CD4-positive, alpha-beta T cell treated with Interleukin-12 subunit alpha and Interleukin-12 subunit beta, for 1 hour (primary cell): ENCODE results near the gene DYNC1I2.

ENCODE experiments used
- DNase-seq: peaks from one replicate; pipeline ENCODE4 v3.0.0-alpha.2; 2020

DYNC1I2 gene

GRCh38 chr2:171687287-171688128, at the start of gene DYNC1I2:
Gene DYNC1I2, plus strand, starts transcription at chr2:171687469. Its CDS starts 2,687 bp downstream, at chr2:171690156.
- DNase-seq, result peak; percentile 82

GRCh38 chr2:171651667-171652415, 35.4 kb upstream of the DYNC1I2 start:
- DNase-seq, result no peak

DNA sequence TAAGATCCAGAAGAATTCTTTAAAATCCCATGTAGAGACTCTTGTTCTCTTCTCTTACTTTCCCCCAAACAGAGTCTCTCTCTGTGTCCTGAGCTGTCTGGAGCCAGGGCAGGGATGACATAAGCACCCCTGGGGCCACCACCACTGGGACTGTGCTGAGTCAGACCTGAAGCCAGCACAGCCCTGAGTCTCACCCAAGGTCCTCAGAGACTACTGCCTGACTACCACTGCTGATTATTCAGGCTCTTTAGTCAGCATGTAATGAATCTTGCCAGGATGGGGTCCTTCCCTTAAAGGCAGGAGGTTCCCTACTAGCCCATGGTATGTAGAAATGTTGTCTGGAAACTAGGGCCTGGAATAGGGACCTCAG, 34.9 kb upstream of the DYNC1I2 start:
- no peak for DNase-seq

GRCh38 chr2:171655586-171655985, 31.7 kb upstream of the DYNC1I2 start:
- DNase-seq, result no peak

- DNase-seq, result no peak
Observed at GRCh38 chr2:171667041-171667440, 20.2 kb upstream of the DYNC1I2 start.

GRCh38 chr2:171668183-171668582, 19.1 kb upstream of the DYNC1I2 start:
- no peak for DNase-seq

- no peak for DNase-seq
Observed at GRCh38 chr2:171669121-171669520, 18.1 kb upstream of the DYNC1I2 start.

- DNase-seq, result no peak
Observed at GRCh38 chr2:171670655-171671054, 16.6 kb upstream of the DYNC1I2 start.

GRCh38 chr2:171671867-171672266, 15.4 kb upstream of the DYNC1I2 start:
- DNase-seq, result no peak

- DNase-seq, result no peak
Observed at GRCh38 chr2:171673905-171674304, 13.4 kb upstream of the DYNC1I2 start.

DNA sequence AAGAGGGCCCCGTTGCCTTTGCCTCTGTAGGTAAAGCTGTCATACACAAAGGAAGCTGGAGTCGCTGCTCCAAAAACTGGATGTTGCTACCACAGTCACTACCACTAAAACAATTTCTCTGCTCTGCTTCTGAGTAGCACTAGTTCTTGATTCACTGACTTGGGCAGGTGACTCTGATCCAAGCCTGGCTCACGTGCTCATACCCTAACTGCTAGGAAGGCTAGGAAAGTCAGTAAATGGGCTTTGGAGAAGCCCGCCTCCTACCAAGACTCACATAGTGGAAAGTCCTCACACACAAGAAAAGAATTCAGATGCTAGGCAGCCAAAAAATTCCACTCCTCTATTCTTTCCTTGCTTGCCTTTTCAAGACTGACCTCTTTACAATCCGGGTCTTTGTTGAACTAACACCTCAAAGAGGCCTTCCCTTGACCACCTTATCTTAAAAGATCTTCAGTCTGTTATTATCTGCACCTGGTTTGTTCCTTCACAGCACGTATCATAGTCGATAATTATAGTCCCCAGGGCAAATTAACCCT, 11.4 kb upstream of the DYNC1I2 start:
- DNase-seq, result no peak

DNA sequence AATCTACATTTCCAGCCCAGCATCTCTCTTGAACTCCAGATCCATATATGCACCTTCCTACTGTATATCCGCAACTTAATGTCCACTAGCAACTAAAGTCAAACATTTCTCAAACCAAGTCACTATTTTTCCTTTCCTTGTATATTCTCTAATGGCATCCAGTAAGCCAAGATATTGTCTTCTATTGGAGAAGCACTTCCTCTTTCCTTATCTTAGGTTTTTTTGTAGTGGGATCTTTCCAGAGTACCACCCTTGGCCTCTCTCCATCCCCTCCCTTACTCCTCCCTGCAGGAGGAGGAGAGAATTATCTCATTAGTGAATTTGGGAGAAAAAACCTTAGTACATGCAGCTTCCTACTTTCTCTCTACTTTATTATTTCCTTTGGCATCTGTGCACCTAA, 8.7 kb upstream of the DYNC1I2 start:
- DNase-seq, result no peak

DNA sequence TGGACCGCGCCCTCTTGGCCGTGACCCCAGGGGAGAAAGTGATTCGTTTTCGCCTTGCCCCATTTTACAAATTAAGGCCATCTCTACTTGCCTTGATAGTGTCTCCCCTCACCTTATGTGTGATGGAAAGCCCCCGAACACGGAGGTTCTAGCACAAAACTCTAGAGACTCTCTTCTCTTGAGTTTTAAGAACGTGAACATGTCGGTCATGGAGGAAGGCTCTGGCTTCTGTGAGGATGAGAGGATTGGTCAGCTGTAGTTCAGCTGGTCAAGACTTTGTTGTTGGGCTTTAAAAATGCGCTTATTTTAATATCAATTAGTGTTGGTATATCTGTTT, 828 bp downstream of the DYNC1I2 start:
- DNase-seq, result no peak

DNA sequence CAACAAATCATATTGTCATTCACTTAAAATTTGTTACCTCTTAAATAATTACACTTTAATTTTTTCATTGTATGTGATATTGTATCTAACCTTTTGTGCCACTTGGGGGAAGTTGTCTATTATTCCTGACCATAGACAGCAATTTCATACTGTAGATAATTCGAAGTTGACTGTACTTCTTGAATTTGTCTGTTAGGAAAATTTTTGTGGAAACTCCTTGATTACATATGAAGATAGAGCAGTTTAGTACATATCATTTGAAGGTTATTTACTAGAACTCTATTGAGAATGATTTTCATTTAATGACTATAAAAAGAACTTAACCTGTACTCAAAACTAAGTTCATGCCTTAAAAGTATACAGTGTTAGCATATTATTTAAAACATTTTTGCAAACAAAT, 5.1 kb downstream of the DYNC1I2 start:
- no peak for DNase-seq

- DNase-seq, result no peak
Observed at GRCh38 chr2:171702781-171703556, 15.7 kb downstream of the DYNC1I2 start.

- DNase-seq, result peak; percentile 42
Observed at GRCh38 chr2:171703574-171704347, 16.5 kb downstream of the DYNC1I2 start.

- DNase-seq, result peak; percentile 30
Observed at GRCh38 chr2:171706152-171706803, 19.0 kb downstream of the DYNC1I2 start.

- DNase-seq, result no peak
Observed at GRCh38 chr2:171707752-171708151, 20.5 kb downstream of the DYNC1I2 start.

DNA sequence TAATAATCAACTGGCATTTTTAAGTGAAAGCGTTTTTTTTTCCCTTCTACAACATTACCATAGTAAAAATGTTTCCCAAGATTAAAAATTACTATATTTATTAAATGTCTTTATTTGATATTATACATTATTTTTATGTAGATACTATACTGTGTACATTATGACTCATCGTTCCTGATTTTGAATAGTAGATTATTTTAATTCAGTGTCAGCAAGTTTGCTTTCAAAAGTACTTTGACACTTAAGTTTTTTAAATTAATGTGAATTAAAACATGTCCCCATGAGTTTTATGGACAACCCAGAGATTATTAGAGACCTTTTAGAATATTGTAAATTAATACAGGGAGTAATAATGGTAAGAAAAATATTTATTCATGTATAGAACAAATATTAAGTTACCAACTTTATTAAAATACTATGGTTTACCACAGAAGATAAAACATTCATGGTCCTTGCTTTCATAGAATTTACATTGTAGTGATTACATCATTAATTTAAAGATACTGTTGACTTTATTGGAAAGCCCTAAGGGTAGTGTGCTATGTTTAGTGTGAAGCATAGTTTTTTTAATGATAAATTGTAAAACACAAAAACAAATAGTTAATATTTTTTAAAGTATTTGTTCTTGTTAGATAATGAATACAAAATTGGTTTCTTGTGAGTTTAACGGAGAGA, 21.9 kb downstream of the DYNC1I2 start:
- DNase-seq, result no peak

- no peak for DNase-seq
Observed at GRCh38 chr2:171711351-171711750, 24.1 kb downstream of the DYNC1I2 start.

DNA sequence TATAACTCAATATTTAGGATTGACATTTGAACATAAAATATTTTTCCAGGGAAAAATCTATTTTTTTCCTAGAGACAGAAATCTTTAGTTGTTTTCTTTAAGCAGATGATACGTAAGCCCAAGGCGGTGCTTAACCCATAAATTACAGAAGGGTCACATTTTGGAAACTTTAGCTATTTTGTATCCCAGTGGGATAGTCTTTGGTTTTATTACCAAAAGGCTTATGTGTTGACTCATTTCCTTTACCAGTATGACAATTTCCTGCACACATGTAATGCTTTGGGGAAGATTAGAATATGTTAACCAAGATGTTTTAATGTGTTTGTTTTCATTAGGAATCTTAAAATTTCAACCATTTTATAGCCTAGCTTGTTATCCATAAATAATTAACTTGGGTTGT, 24.8 kb downstream of the DYNC1I2 start:
- no peak for DNase-seq
